GM18868 (cell line): ENCODE measurements around the gene TNFRSF9.
"Not testable (repeated sequence)": the region's sequence is repeated elsewhere in the genome, so short reads cannot be mapped to it uniquely, and the experiment has no call there.

Experiments
- ATAC-seq: cut with Tn5 transposase; IDR thresholded peaks from one replicate; pipeline ENCODE4 v1.9.1; 2021; ENCODE audit warnings: mild to moderate bottlenecking, moderate library complexity; ENCODE audit not compliant: unreplicated experiment

Gene TNFRSF9

GRCh38 chr1:7921796-7922195, 18.8 kb downstream of the TNFRSF9 start:
- ATAC-seq, result no peak

GRCh38 chr1:7919880-7920279, 20.8 kb downstream of the TNFRSF9 start:
- ATAC-seq, result no peak

GRCh38 chr1:7917971-7918370, 22.7 kb downstream of the TNFRSF9 start:
- not testable (repeated sequence) for ATAC-seq

GRCh38 chr1:7916501-7916830, 24.2 kb downstream of the TNFRSF9 start:
- no peak for ATAC-seq

GRCh38 chr1:7915826-7916500, 24.7 kb downstream of the TNFRSF9 start:
- ATAC-seq, result no peak

GRCh38 chr1:7912743-7913557, 27.7 kb downstream of the TNFRSF9 start:
- ATAC-seq, result no peak

- ATAC-seq, result no peak
Measured at GRCh38 chr1:7912145-7912544, 28.5 kb downstream of the TNFRSF9 start.

- no peak for ATAC-seq
Measured at GRCh38 chr1:7905262-7905661, 35.4 kb downstream of the TNFRSF9 start.

- ATAC-seq, result no peak
Measured at GRCh38 chr1:7902478-7903085, 38.1 kb downstream of the TNFRSF9 start.

GRCh38 chr1:7899741-7900140, 40.9 kb downstream of the TNFRSF9 start:
- no peak for ATAC-seq

GRCh38 chr1:7898962-7899361, 41.7 kb downstream of the TNFRSF9 start:
- ATAC-seq, result no peak

GRCh38 chr1:7896994-7897393, 43.6 kb downstream of the TNFRSF9 start:
- ATAC-seq, result no peak

GRCh38 chr1:7893529-7894180, 47.0 kb downstream of the TNFRSF9 start:
- no peak for ATAC-seq

GRCh38 chr1:7891804-7892203, 48.8 kb downstream of the TNFRSF9 start:
- no peak for ATAC-seq

GRCh38 chr1:7890853-7891252, 49.8 kb downstream of the TNFRSF9 start:
- no peak for ATAC-seq

GRCh38 chr1:7888248-7889081, 52.2 kb downstream of the TNFRSF9 start:
- no peak for ATAC-seq

- no peak for ATAC-seq
Measured at GRCh38 chr1:7886405-7886745, 54.3 kb downstream of the TNFRSF9 start.

- no peak for ATAC-seq
Measured at GRCh38 chr1:7885513-7886404, 54.9 kb downstream of the TNFRSF9 start.

GRCh38 chr1:7884757-7885156, 55.9 kb downstream of the TNFRSF9 start:
- ATAC-seq, result no peak

GRCh38 chr1:7879228-7879627, 61.4 kb downstream of the TNFRSF9 start:
- ATAC-seq, result no peak
